ENCODE results near the gene SPOPL.

Gene SPOPL

GRCh38 chr2:138502255-138503086 lies 901 bp downstream of the SPOPL start:
- no peaks in the 10 kb centered on the region for H3K9me3 Mint-ChIP-seq

DNA sequence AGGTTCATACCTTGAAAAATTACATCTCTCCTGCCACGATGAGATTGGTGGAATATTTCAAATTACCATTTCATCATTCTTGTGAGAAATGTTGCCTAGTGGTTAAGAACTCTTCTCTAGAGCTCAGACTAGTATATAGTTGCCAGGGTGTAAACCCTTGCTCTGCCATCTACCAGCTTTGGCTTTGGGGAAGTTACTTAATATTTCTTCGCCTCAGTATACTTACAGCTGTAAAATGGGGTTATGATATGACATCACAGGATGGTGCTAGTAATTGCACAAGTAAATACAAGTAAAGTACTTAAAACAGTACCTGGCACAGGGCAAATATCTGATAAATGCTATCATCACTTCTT lies 1.5 kb downstream of the SPOPL start:
- Mint-ChIP-seq H3K9me3 (no peaks in the 10 kb centered on the region), H3K4me3 (peak overlapping the region; percentile 98)
- peak; percentile 51 for ATAC-seq (ENCODE audit: low read depth)

More at GRCh38 chr2:138502255-138503086, 901 bp downstream of the SPOPL start:
- no peak for DNase-seq (ENCODE audit: low spot score in 2 of 2)
- H3K27ac Mint-ChIP-seq: peak overlapping the region; percentile 97
- H3K36me3 Mint-ChIP-seq: peaks cover 12% of the 10 kb centered on the region
- peaks cover 23% of the 10 kb centered on the region for H3K4me1 Mint-ChIP-seq
- H3K4me3 Mint-ChIP-seq: peak overlapping the region; percentile 98
- H3K27me3 Mint-ChIP-seq: no peaks in the 10 kb centered on the region
- ATAC-seq (ENCODE audit: low read depth): no peak

DNA sequence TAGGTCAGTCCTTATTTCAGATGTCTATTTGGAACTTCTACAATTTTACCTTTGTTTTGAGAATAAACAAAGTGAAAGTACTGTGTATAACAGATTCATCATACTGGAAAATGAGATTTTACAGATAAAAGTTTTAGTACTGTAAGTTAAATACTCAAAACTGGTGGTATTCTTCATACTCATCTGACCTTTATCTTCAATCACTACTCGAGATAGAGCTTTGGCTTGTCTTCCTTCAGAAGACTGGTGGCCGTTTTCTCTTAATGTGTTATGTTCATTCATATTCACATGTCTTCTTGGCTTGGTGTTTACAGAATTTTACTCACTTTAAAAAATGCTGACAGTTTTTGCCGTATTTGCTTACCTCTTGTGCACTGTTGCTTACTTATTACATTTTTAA lies 2.1 kb downstream of the SPOPL start:
- ATAC-seq (ENCODE audit: low read depth) (no peak), DNase-seq (ENCODE audit: low spot score in 2 of 2) (no peak)
- peak overlapping the region; percentile 98 for H3K4me3 Mint-ChIP-seq
- peaks cover 23% of the 10 kb centered on the region for H3K4me1 Mint-ChIP-seq
- no peaks in the 10 kb centered on the region for H3K9me3 Mint-ChIP-seq
- peak overlapping the region; percentile 97 for H3K27ac Mint-ChIP-seq
- H3K27me3 Mint-ChIP-seq: no peaks in the 10 kb centered on the region
- H3K36me3 Mint-ChIP-seq: peaks cover 10% of the 10 kb centered on the region

More for the DNA sequence above, 1.5 kb downstream of the SPOPL start:
- Mint-ChIP-seq H3K27me3 (no peaks in the 10 kb centered on the region), H3K4me1 (peaks cover 23% of the 10 kb centered on the region), H3K27ac (peak overlapping the region; percentile 97), H3K36me3 (peaks cover 10% of the 10 kb centered on the region)
- peak in 1 of 2 donors; percentile 44 for DNase-seq (ENCODE audit: low spot score in 2 of 2)

- H3K4me3 Mint-ChIP-seq: peak overlapping the region; percentile 98
- no peak for DNase-seq (ENCODE audit: low spot score in 2 of 2)
- no peaks in the 10 kb centered on the region for H3K27me3 Mint-ChIP-seq
- H3K36me3 Mint-ChIP-seq: peaks cover 11% of the 10 kb centered on the region
- ATAC-seq (ENCODE audit: low read depth): no peak
- peaks cover 22% of the 10 kb centered on the region for H3K4me1 Mint-ChIP-seq
- no peaks in the 10 kb centered on the region for H3K9me3 Mint-ChIP-seq
- peak overlapping the region; percentile 97 for H3K27ac Mint-ChIP-seq
Observed at GRCh38 chr2:138504092-138504491, 2.5 kb downstream of the SPOPL start.

DNA sequence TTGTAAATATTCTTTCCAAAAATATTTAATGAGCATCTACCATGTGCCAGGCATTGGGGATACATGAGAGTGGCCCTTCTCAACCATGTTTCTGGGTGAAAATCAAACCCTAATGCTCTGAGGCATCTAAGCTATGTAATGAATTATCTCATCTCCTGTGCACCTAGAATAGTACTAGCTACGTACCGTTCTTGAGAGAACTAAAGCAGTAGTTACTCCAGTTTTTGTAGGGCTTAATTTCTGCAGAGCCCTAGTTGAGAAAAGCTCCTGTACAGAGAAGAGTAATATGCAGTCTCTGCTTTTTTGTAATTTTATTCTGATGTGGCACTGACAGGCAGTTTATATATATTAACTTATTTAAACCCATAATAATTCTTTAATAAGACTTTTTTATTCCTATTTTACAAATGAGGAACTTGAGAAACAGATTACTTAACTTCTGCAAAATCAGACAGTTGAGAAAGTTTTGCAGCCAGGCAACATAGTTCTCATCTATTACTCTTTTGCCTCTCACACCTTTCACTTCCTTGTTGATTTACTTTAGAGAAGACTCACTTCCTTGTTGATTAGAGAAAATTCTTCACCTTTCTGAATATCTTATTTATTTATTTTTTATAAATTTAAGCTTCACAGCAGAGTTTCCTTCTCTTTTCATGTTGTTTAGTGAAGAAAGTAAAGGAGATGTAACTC lies 3.1 kb downstream of the SPOPL start:
- ATAC-seq (ENCODE audit: low read depth) (peak; percentile 62), DNase-seq (ENCODE audit: low spot score in 2 of 2) (peak in 1 of 2 donors; percentile 50)
- Mint-ChIP-seq H3K36me3 (peaks cover 13% of the 10 kb centered on the region), H3K4me3 (peak overlapping the region; percentile 87), H3K9me3 (no peaks in the 10 kb centered on the region), H3K27ac (peak overlapping the region; percentile 97), H3K4me1 (peaks cover 24% of the 10 kb centered on the region), H3K27me3 (no peaks in the 10 kb centered on the region)

GRCh38 chr2:138507267-138507666 lies 5.7 kb downstream of the SPOPL start:
- ATAC-seq (ENCODE audit: low read depth): no peak
- Mint-ChIP-seq H3K27ac (peak overlapping the region; percentile 97), H3K4me3 (no peak overlapping the region), H3K9me3 (peaks cover 1% of the 10 kb centered on the region), H3K4me1 (peaks cover 28% of the 10 kb centered on the region), H3K27me3 (no peaks in the 10 kb centered on the region), H3K36me3 (peaks cover 18% of the 10 kb centered on the region)
- no peak for DNase-seq (ENCODE audit: low spot score in 2 of 2)

DNA sequence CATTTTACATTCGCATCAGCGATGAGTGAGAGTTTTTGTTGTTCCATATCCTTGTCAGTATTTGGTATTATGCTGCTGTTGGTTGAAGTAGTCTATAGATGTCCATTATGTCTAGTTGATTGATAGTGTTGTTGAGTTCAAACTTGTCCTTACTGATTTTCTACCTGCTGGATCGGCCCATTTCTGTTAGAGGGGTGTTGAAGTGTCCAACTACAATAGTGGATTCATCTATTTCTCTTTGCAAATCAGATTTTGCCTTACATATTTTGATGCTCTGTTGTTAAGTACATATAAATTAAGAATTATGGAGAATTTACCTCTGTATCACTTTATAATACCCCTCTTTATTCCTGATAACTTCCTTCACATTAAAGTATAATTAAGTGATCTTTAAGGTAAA lies 8.7 kb downstream of the SPOPL start:
- no peak for DNase-seq (ENCODE audit: low spot score in 2 of 2)
- no peaks in the 10 kb centered on the region for H3K27me3 Mint-ChIP-seq
- peaks cover 4% of the 10 kb centered on the region for H3K9me3 Mint-ChIP-seq
- H3K4me1 Mint-ChIP-seq: peaks cover 42% of the 10 kb centered on the region
- no peak for ATAC-seq (ENCODE audit: low read depth)
- no peak overlapping the region for H3K4me3 Mint-ChIP-seq
- H3K36me3 Mint-ChIP-seq: peaks cover 20% of the 10 kb centered on the region
- peak overlapping the region; percentile 40 for H3K27ac Mint-ChIP-seq

DNA sequence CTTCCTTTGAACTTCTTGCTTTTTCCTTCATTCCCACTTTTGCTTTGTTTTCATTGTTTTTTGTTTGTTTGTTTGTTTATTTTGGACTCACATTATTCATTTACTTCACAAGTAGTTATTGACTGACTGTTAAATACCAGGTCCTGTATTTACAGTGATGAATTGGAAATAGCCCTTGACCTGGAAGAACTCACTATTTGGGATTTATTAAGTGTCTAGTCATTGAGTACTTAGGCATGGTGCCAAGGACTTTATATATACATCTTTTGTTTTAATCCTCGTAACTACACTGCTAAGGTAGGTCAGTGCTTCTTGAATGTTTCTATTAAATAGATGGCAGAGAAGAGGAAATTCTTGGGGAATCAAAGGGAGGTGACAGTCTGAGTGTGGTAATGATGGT lies 11.1 kb downstream of the SPOPL start:
- peaks cover 6% of the 10 kb centered on the region for H3K9me3 Mint-ChIP-seq
- DNase-seq (ENCODE audit: low spot score in 2 of 2): no peak
- H3K27ac Mint-ChIP-seq: no peak overlapping the region
- H3K36me3 Mint-ChIP-seq: peaks cover 21% of the 10 kb centered on the region
- no peak overlapping the region for H3K4me3 Mint-ChIP-seq
- H3K4me1 Mint-ChIP-seq: peaks cover 42% of the 10 kb centered on the region
- ATAC-seq (ENCODE audit: low read depth): no peak
- no peaks in the 10 kb centered on the region for H3K27me3 Mint-ChIP-seq

- Mint-ChIP-seq H3K36me3 (peaks cover 19% of the 10 kb centered on the region), H3K27ac (no peak overlapping the region), H3K9me3 (peaks cover 6% of the 10 kb centered on the region), H3K4me1 (peaks cover 50% of the 10 kb centered on the region), H3K4me3 (no peak overlapping the region), H3K27me3 (no peaks in the 10 kb centered on the region)
- ATAC-seq (ENCODE audit: low read depth): no peak
- no peak for DNase-seq (ENCODE audit: low spot score in 2 of 2)
Observed at GRCh38 chr2:138514173-138514572, 12.6 kb downstream of the SPOPL start.

- DNase-seq (ENCODE audit: low spot score in 2 of 2): no peak
- no peak overlapping the region for H3K4me3 Mint-ChIP-seq
- no peak for ATAC-seq (ENCODE audit: low read depth)
- H3K4me1 Mint-ChIP-seq: peaks cover 49% of the 10 kb centered on the region
- H3K27me3 Mint-ChIP-seq: no peaks in the 10 kb centered on the region
- peaks cover 13% of the 10 kb centered on the region for H3K36me3 Mint-ChIP-seq
- no peak overlapping the region for H3K27ac Mint-ChIP-seq
- H3K9me3 Mint-ChIP-seq: peaks cover 6% of the 10 kb centered on the region
Observed at GRCh38 chr2:138515092-138515491, 13.5 kb downstream of the SPOPL start.

GRCh38 chr2:138516030-138516704 lies 14.6 kb downstream of the SPOPL start:
- peaks cover 53% of the 10 kb centered on the region for H3K4me1 Mint-ChIP-seq
- H3K36me3 Mint-ChIP-seq: peaks cover 11% of the 10 kb centered on the region
- no peaks in the 10 kb centered on the region for H3K27me3 Mint-ChIP-seq
- H3K9me3 Mint-ChIP-seq: peaks cover 5% of the 10 kb centered on the region
- no peak overlapping the region for H3K4me3 Mint-ChIP-seq
- H3K27ac Mint-ChIP-seq: peak overlapping the region; percentile 48
- DNase-seq (ENCODE audit: low spot score in 2 of 2) (no peak), ATAC-seq (ENCODE audit: low read depth) (no peak)

DNA sequence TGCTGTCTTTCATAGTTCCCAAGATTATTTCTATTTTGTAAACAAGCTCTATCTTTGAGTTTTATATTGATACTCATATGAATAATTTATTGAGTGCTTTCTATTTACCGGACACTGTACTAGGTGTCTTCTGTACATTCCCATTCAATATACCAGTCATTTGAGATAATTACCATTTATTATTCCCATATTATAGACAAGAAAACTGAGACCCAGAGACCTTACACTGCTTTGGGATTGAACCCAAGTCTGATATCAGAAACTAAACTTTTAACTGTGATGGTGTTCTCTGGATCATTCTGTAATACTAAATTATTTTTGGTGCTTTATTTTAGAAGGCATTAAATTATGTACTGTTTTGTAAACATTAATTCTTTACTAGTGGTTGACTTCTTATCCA lies 17.3 kb downstream of the SPOPL start:
- H3K4me1 Mint-ChIP-seq: peaks cover 63% of the 10 kb centered on the region
- no peak for ATAC-seq (ENCODE audit: low read depth)
- peak overlapping the region; percentile 28 for H3K27ac Mint-ChIP-seq
- peaks cover 2% of the 10 kb centered on the region for H3K9me3 Mint-ChIP-seq
- H3K4me3 Mint-ChIP-seq: no peak overlapping the region
- no peaks in the 10 kb centered on the region for H3K27me3 Mint-ChIP-seq
- no peak for DNase-seq (ENCODE audit: low spot score in 2 of 2)
- H3K36me3 Mint-ChIP-seq: peaks cover 11% of the 10 kb centered on the region

GRCh38 chr2:138521821-138522220 lies 20.3 kb downstream of the SPOPL start:
- DNase-seq (ENCODE audit: low spot score in 2 of 2) (no peak), ATAC-seq (ENCODE audit: low read depth) (no peak)
- Mint-ChIP-seq H3K9me3 (peaks cover 8% of the 10 kb centered on the region), H3K4me3 (no peak overlapping the region), H3K36me3 (peaks cover 21% of the 10 kb centered on the region), H3K4me1 (peaks cover 55% of the 10 kb centered on the region), H3K27ac (peak overlapping the region; percentile 94), H3K27me3 (no peaks in the 10 kb centered on the region)

- ATAC-seq (ENCODE audit: low read depth) (no peak), DNase-seq (ENCODE audit: low spot score in 2 of 2) (no peak)
- Mint-ChIP-seq H3K36me3 (peaks cover 23% of the 10 kb centered on the region), H3K27ac (peak overlapping the region; percentile 94), H3K4me3 (no peak overlapping the region), H3K9me3 (peaks cover 8% of the 10 kb centered on the region), H3K27me3 (no peaks in the 10 kb centered on the region), H3K4me1 (peaks cover 55% of the 10 kb centered on the region)
Observed at GRCh38 chr2:138522556-138522955, 21.0 kb downstream of the SPOPL start.
